Liver (tissue), 9 donors: ENCODE results near the gene BTN2A1. TPM values are rescaled to one million over a fixed set of nuclear protein-coding genes. Genes with fewer than 3 reads are reported as not detected.
"Not testable (repeated sequence)": the region's sequence is repeated elsewhere in the genome, so short reads cannot be mapped to it uniquely, and the experiment has no call there.

Experiments used
- DNase-seq: peaks from one replicate; pipeline ENCODE4 v3.0.0-alpha.2; 2017; ENCODE audit warnings: low spot score
- H3K27ac ChIP-seq, 2 donors: one replicate each; pipeline ENCODE4 v1.7.0; 2013; ENCODE audit warnings: inconsistent platforms in 2 of 2, low read length in 2 of 2, control low read depth in 1 of 2, low read depth in 1 of 2, mild to moderate bottlenecking in 1 of 2
- H3K27me3 ChIP-seq, 4 donors: one replicate each; pipeline versions ENCODE4 v1.6.1 to v1.7.0; 2013; ENCODE audit warnings: low read length in 3 of 4, inconsistent platforms in 1 of 4, mild to moderate bottlenecking in 1 of 4, moderate library complexity in 1 of 4; ENCODE audit not compliant: control insufficient read depth in 4 of 4, insufficient read depth in 4 of 4
- H3K36me3 ChIP-seq, 4 donors: one replicate each; pipeline versions ENCODE4 v1.6.1 to v1.7.0; 2013; ENCODE audit warnings: low read length in 3 of 4, mild to moderate bottlenecking in 3 of 4, low read depth in 1 of 4, moderate library complexity in 1 of 4; ENCODE audit not compliant: control insufficient read depth in 4 of 4, insufficient read depth in 3 of 4
- H3K4me1 ChIP-seq, 4 donors: one replicate each; pipeline versions ENCODE4 v1.6.1 to v1.7.0; 2013; ENCODE audit warnings: low read length in 3 of 4, mild to moderate bottlenecking in 3 of 4, moderate library complexity in 1 of 4; ENCODE audit not compliant: control insufficient read depth in 4 of 4, insufficient read depth in 4 of 4
- H3K4me3 ChIP-seq, 3 donors: one replicate each; pipeline versions ENCODE4 v1.6.1 to v1.7.0; 2013; ENCODE audit warnings: low read length in 3 of 3, control low read depth in 1 of 3, low read depth in 1 of 3, mild to moderate bottlenecking in 1 of 3
- H3K9ac ChIP-seq, 2 donors: one replicate each; pipeline ENCODE4 v1.7.0; 2013; ENCODE audit warnings: low read length in 2 of 2, mild to moderate bottlenecking in 2 of 2, moderate library complexity in 2 of 2, control low read depth in 1 of 2, low read depth in 1 of 2
- H3K9me3 ChIP-seq, 4 donors: one replicate each; pipeline versions ENCODE4 v1.6.1 to v1.7.0; 2013; ENCODE audit warnings: low read length in 3 of 4; ENCODE audit not compliant: control insufficient read depth in 4 of 4
- EGR1 ChIP-seq, 2 donors: IDR thresholded peaks; 2 replicates each; pipeline ENCODE4 v1.6.1; 2016 to 2018; ENCODE audit warnings: antibody characterized with exemption in 2 of 2, low read depth in 2 of 2
- FOXA1 ChIP-seq: IDR thresholded peaks from 2 replicates; pipeline ENCODE4 v1.6.1; 2016; ENCODE audit warnings: antibody characterized with exemption
- FOXA2 ChIP-seq: IDR thresholded peaks from 2 replicates; pipeline ENCODE4 v1.6.1; 2016; ENCODE audit warnings: antibody characterized with exemption
- GABPA ChIP-seq, 2 donors: IDR thresholded peaks in 1 of 2; conservative IDR thresholded peaks in 1 of 2; 2 replicates each; pipeline ENCODE4 v1.6.1; 2016; ENCODE audit warnings: antibody characterized with exemption in 2 of 2, mild to moderate bottlenecking in 1 of 2, moderate library complexity in 1 of 2
- HNF4A ChIP-seq, 2 donors: conservative IDR thresholded peaks; 2 replicates each; pipeline ENCODE4 v1.6.1; 2016; ENCODE audit warnings: antibody characterized with exemption in 2 of 2, mild to moderate bottlenecking in 2 of 2
- HNF4G ChIP-seq: IDR thresholded peaks from 2 replicates; pipeline ENCODE4 v1.6.1; 2016; ENCODE audit warnings: antibody characterized with exemption
- JUND ChIP-seq, 2 donors: IDR thresholded peaks; 2 replicates each; pipeline ENCODE4 v1.6.1; 2016; ENCODE audit warnings: antibody characterized with exemption in 2 of 2
- NR2F2 ChIP-seq: IDR thresholded peaks from 2 replicates; pipeline ENCODE4 v1.6.1; 2016; ENCODE audit warnings: antibody characterized with exemption
- RAD21 ChIP-seq, 2 donors: IDR thresholded peaks; 2 replicates each; pipeline ENCODE4 v1.6.1; 2016; ENCODE audit warnings: antibody characterized with exemption in 2 of 2, mild to moderate bottlenecking in 2 of 2
- RXRA ChIP-seq, 2 donors: IDR thresholded peaks; 2 replicates each; pipeline ENCODE4 v1.6.1; 2017 to 2018; ENCODE audit warnings: antibody characterized with exemption in 2 of 2, mild to moderate bottlenecking in 1 of 2
- SP1 ChIP-seq: IDR thresholded peaks from 2 replicates; pipeline ENCODE4 v1.6.1; 2018; ENCODE audit warnings: antibody characterized with exemption, mild to moderate bottlenecking
- TAF1 ChIP-seq: conservative IDR thresholded peaks from 2 replicates; pipeline ENCODE4 v1.6.1; 2016; ENCODE audit warnings: antibody characterized with exemption, mild to moderate bottlenecking
- YY1 ChIP-seq: IDR thresholded peaks from 2 replicates; pipeline ENCODE4 v1.6.1; 2016; ENCODE audit warnings: antibody characterized with exemption, mild to moderate bottlenecking
- WGBS: extraction: QIAGEN DNeasy Blood & Tissue Kit; methylation state at CpG from one replicate; pipeline ENCODE4 v1.1.7; 2013; 5-methylcytosine and 5-hydroxymethylcytosine counted together
- polyA plus RNA-seq, 2 donors: library from polyadenylated mRNA; stranded (reverse) in 1 of 2; unstranded in 1 of 2; fragments of 200-250 nt in 1 of 2; fragments of >200 nt in 1 of 2; fragmentation: Nextera tagmentation in 1 of 2; extraction: Ambion mirVana in 1 of 2; gene quantifications; one replicate each; pipeline versions ENCODE4 v1.2.1 to v1.2.3, GENCODE V29; 2013 to 2015
- total RNA-seq, 2 donors: library from RNA; depleted of rRNA; stranded (reverse); fragments of >200 nt; gene quantifications; one replicate each; pipeline ENCODE4 v1.2.3, GENCODE V29; 2014
- TF ChIP-seq, protein P1 (sequence below): IDR thresholded peaks from 2 replicates; pipeline ENCODE4 v1.6.1; 2016; ENCODE audit warnings: antibody characterized with exemption
- TF ChIP-seq, protein P2 (sequence below): IDR thresholded peaks from 2 replicates; pipeline ENCODE4 v1.6.1; 2016; ENCODE audit warnings: antibody characterized with exemption
- TF ChIP-seq, protein P3 (sequence below): IDR thresholded peaks from 2 replicates; pipeline ENCODE4 v1.6.1; 2016; ENCODE audit warnings: antibody characterized with exemption
- TF ChIP-seq, protein P4 (sequence below): fragments of 150-350 bp; IDR thresholded peaks from 2 replicates; pipeline ENCODE4 v1.5.1; 2017; ENCODE audit warnings: improper control_type of control experiment, low read depth, low read length; ENCODE audit not compliant: missing input control
- TF ChIP-seq, protein P5 (sequence below): IDR thresholded peaks from 2 replicates; pipeline ENCODE4 v1.6.1; 2016; ENCODE audit warnings: antibody characterized with exemption, mild to moderate bottlenecking
- donor health status: healthy.
- donor health status: healthy.
- donor health status: healthy.
- donor health status: healthy.
- donor health status: healthy.

The BTN2A1 gene
- total and polyA plus RNA-seq, 4 donors = 2.7 to 5.9 (median 5.2) TPM

DNA sequence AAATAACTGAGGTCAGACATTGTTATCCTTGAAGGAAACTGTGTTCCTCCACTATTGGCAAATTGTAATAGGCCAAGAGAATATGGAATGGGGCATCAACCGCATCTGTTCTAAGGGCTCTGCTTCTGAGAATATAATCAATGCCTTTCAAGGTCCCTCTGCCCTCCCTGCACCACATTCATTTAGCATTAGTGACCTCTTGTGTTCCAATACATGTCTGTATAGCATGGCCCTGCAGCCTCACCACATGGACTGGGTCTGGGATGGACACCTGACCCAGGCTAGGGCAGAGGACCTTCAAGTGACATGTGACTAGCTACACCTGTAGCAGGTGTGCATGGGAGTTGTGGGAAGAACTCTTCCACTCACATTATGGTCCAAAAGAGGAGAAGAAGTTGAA is 41.5 kb upstream of the BTN2A1 start:
- Histone ChIP-seq H3K27me3 (no peaks in the 10 kb centered on the region), H3K4me3 (no peak overlapping the region), H3K9me3 (peaks cover 0 to 3% (median 1%) of the 10 kb centered on the region in 4 donors), H3K4me1 (peaks cover 0 to 4% (median 0%) of the 10 kb centered on the region in 4 donors), H3K36me3 (peaks cover 5 to 16% (median 9%) of the 10 kb centered on the region in 4 donors), H3K27ac (no peak overlapping the region), H3K9ac (no peak overlapping the region)
- WGBS = 95% methylated on average over 1 of the region's 1 CpG
- no peak for DNase-seq
- TF ChIP-seq, protein P1, sequence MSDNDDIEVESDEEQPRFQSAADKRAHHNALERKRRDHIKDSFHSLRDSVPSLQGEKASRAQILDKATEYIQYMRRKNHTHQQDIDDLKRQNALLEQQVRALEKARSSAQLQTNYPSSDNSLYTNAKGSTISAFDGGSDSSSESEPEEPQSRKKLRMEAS = no peak
- TF ChIP-seq, protein P2, sequence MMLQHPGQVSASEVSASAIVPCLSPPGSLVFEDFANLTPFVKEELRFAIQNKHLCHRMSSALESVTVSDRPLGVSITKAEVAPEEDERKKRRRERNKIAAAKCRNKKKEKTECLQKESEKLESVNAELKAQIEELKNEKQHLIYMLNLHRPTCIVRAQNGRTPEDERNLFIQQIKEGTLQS = no peak
- no peak for TF ChIP-seq RXRA (IDR thresholded peaks at IDR 0.05)
- no peak for TF ChIP-seq RAD21 (IDR thresholded peaks at IDR 0.05)
- no peak for TF ChIP-seq FOXA2
- TF ChIP-seq EGR1 (IDR thresholded peaks at IDR 0.05; ENCODE audit: low read depth in 2 of 2) = no peak
- no peak for TF ChIP-seq HNF4A (conservative IDR thresholded peaks at IDR 0.05)
- TF ChIP-seq FOXA1 = no peak
- TF ChIP-seq, protein P3, sequence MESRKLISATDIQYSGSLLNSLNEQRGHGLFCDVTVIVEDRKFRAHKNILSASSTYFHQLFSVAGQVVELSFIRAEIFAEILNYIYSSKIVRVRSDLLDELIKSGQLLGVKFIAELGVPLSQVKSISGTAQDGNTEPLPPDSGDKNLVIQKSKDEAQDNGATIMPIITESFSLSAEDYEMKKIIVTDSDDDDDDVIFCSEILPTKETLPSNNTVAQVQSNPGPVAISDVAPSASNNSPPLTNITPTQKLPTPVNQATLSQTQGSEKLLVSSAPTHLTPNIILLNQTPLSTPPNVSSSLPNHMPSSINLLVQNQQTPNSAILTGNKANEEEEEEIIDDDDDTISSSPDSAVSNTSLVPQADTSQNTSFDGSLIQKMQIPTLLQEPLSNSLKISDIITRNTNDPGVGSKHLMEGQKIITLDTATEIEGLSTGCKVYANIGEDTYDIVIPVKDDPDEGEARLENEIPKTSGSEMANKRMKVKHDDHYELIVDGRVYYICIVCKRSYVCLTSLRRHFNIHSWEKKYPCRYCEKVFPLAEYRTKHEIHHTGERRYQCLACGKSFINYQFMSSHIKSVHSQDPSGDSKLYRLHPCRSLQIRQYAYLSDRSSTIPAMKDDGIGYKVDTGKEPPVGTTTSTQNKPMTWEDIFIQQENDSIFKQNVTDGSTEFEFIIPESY = no peak
- TF ChIP-seq YY1 = no peak
- TF ChIP-seq, protein P4, sequence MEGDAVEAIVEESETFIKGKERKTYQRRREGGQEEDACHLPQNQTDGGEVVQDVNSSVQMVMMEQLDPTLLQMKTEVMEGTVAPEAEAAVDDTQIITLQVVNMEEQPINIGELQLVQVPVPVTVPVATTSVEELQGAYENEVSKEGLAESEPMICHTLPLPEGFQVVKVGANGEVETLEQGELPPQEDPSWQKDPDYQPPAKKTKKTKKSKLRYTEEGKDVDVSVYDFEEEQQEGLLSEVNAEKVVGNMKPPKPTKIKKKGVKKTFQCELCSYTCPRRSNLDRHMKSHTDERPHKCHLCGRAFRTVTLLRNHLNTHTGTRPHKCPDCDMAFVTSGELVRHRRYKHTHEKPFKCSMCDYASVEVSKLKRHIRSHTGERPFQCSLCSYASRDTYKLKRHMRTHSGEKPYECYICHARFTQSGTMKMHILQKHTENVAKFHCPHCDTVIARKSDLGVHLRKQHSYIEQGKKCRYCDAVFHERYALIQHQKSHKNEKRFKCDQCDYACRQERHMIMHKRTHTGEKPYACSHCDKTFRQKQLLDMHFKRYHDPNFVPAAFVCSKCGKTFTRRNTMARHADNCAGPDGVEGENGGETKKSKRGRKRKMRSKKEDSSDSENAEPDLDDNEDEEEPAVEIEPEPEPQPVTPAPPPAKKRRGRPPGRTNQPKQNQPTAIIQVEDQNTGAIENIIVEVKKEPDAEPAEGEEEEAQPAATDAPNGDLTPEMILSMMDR = no peak
- no peak for TF ChIP-seq NR2F2
- TF ChIP-seq JUND (IDR thresholded peaks at IDR 0.05) = no peak
- TF ChIP-seq GABPA (IDR thresholded peaks at IDR 0.05 in 1 of 2, conservative IDR thresholded peaks at IDR 0.05 in 1 of 2) = no peak
- TF ChIP-seq, protein P5, sequence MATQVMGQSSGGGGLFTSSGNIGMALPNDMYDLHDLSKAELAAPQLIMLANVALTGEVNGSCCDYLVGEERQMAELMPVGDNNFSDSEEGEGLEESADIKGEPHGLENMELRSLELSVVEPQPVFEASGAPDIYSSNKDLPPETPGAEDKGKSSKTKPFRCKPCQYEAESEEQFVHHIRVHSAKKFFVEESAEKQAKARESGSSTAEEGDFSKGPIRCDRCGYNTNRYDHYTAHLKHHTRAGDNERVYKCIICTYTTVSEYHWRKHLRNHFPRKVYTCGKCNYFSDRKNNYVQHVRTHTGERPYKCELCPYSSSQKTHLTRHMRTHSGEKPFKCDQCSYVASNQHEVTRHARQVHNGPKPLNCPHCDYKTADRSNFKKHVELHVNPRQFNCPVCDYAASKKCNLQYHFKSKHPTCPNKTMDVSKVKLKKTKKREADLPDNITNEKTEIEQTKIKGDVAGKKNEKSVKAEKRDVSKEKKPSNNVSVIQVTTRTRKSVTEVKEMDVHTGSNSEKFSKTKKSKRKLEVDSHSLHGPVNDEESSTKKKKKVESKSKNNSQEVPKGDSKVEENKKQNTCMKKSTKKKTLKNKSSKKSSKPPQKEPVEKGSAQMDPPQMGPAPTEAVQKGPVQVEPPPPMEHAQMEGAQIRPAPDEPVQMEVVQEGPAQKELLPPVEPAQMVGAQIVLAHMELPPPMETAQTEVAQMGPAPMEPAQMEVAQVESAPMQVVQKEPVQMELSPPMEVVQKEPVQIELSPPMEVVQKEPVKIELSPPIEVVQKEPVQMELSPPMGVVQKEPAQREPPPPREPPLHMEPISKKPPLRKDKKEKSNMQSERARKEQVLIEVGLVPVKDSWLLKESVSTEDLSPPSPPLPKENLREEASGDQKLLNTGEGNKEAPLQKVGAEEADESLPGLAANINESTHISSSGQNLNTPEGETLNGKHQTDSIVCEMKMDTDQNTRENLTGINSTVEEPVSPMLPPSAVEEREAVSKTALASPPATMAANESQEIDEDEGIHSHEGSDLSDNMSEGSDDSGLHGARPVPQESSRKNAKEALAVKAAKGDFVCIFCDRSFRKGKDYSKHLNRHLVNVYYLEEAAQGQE = no peak
- no peak for TF ChIP-seq TAF1
- no peak for TF ChIP-seq SP1
- no peak for TF ChIP-seq HNF4G

DNA sequence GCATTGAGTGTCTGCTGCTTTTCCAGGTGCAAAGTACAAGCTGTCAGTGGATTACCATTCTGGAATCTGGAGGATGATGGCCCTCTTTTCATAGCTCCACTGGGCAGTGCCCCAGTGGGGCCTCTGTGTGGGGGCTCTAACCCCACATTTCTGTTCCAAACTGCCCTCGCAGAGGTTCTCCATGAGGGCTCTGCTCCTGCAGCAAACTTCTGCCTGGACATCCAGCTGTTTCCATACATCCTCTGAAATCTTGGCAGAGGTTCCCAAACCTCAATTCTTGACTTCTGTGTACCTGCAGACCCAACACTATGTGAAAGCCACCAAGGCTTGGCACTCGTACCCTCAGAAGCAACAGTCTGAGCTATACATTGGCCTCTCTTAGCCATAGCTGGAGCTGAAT is 39.7 kb upstream of the BTN2A1 start:
- not testable (repeated sequence) for H3K27ac ChIP-seq, H3K4me1 ChIP-seq, H3K27me3 ChIP-seq, DNase-seq, H3K4me3 ChIP-seq, H3K9me3 ChIP-seq, H3K36me3 ChIP-seq, H3K9ac ChIP-seq
- WGBS = 97% methylated on average over 2 of the region's 2 CpGs
